ENCODE measurements around the gene SLC38A10. TPM values are rescaled to one million over a fixed set of nuclear protein-coding genes. Genes with fewer than 3 reads are reported as not detected.

The SLC38A10 gene
- total and polyA plus RNA-seq, 12 donors, result 27.8 to 56.2 (median 38.4) TPM

DNA sequence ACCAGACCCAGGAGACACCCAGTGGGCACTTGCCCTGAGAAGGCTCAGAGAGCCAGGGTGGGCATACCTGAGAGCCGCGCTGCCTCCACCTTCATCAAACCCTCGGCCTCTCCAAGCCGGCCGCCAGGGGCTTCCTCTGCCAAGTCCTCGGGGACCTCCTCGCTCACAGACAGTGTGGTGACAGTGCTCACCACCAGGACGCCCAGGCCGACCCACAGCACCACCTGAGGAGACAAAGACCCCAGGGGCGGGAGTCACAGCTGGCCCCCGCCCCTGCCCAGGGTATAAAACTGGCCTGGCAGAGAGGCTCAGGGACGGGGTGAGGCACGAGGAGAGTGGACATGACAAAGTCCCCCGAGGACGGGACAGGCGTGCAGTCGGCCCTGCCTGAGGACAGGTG lies 34.9 kb downstream of the SLC38A10 start:
- H3K4me1 ChIP-seq, result peaks cover 3 to 17% (median 5%) of the 10 kb centered on the region in 9 donors
- no peak overlapping the region for H3K4me3 ChIP-seq
- TF ChIP-seq, protein P1, sequence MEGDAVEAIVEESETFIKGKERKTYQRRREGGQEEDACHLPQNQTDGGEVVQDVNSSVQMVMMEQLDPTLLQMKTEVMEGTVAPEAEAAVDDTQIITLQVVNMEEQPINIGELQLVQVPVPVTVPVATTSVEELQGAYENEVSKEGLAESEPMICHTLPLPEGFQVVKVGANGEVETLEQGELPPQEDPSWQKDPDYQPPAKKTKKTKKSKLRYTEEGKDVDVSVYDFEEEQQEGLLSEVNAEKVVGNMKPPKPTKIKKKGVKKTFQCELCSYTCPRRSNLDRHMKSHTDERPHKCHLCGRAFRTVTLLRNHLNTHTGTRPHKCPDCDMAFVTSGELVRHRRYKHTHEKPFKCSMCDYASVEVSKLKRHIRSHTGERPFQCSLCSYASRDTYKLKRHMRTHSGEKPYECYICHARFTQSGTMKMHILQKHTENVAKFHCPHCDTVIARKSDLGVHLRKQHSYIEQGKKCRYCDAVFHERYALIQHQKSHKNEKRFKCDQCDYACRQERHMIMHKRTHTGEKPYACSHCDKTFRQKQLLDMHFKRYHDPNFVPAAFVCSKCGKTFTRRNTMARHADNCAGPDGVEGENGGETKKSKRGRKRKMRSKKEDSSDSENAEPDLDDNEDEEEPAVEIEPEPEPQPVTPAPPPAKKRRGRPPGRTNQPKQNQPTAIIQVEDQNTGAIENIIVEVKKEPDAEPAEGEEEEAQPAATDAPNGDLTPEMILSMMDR (IDR thresholded peaks at IDR 0.05), result no peak
- no peaks in the 10 kb centered on the region for H3K9me3 ChIP-seq
- intact Hi-C loops (cut with DNase I), result no loop called here
- DNase-seq, result no peak
- 92 to 94% methylated on average over 17 of the region's 17 CpGs for WGBS, 2 donors
- H3K36me3 ChIP-seq, result peaks cover 0 to 94% (median 20%) of the 10 kb centered on the region in 9 donors
- H3K27me3 ChIP-seq, result no peaks in the 10 kb centered on the region
- no peak for ATAC-seq
- no peak overlapping the region for H3K27ac ChIP-seq

DNA sequence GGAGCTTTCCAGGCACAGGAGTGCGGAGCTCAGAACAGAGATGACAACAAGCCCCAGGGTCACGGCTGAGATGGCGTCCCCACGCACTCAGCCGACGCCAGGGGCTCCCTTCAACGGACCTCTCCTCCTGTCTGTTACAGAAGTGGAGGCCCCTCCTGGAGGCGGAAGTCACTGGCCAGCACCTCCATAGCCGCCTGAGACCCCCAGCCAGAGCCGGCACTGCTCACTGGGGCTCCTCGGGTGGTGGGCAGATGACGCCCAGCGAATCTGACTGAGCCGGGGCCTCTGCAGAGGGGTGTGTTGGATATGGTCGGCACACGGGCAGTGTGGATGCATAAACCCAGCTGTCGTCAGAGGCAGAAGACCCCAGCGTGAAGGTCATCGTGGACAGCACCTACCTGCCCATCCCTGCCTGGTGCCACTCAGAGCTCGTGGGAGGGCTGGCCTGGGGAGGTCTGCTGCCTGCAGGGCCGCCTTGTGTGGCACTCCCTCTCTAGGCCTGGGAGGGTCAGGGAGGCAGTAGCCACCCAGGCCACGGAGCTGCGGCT lies 36.0 kb downstream of the SLC38A10 start:
- DNase-seq (no peak), ATAC-seq (no peak)
- Histone ChIP-seq H3K36me3 (peaks cover 0 to 84% (median 20%) of the 10 kb centered on the region in 9 donors), H3K4me3 (no peak overlapping the region), H3K9me3 (no peaks in the 10 kb centered on the region), H3K27ac (no peak overlapping the region), H3K4me1 (peaks cover 4 to 24% (median 13%) of the 10 kb centered on the region in 9 donors), H3K27me3 (no peaks in the 10 kb centered on the region)
- intact Hi-C loops (cut with DNase I), result loop anchor here in 6 of 10 donors (5.0 to 10.0 kb wide), 4 partner anchors 33 to 346 kb away; partner anchors contain the start of gene BAHCC1 (in 1 of the 6)
- 94 to 95% methylated on average over 23 of the region's 23 CpGs for WGBS, 2 donors
- TF ChIP-seq, protein P1 (IDR thresholded peaks at IDR 0.05), result no peak

DNA sequence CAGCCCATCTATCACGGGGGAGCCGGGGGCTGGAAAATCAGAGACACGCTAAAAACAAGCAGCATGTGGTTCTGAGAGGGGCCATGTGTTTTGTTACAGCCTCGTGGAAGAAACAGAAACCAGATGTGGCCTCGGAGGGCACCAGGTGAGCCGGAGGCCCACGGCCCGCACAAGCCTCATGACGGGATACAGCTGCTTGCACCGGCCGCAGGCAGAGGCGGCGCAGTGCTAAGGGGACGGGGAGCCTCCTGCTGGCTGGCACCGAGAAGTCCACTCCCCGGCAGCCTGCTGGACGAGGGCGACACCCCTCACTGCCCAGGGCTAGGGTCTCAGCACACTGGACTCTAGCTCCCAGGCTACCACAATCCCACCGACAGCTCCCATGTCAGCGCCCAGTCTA lies 36.8 kb downstream of the SLC38A10 start:
- TF ChIP-seq, protein P1 (IDR thresholded peaks at IDR 0.05), result no peak
- no peak for ATAC-seq
- no peaks in the 10 kb centered on the region for H3K9me3 ChIP-seq
- H3K36me3 ChIP-seq, result peaks cover 0 to 76% (median 16%) of the 10 kb centered on the region in 9 donors
- no peak for DNase-seq
- H3K27ac ChIP-seq, result no peak overlapping the region
- WGBS, 2 donors, result 85 to 89% methylated on average over 19 to 20 of the region's 20 CpGs
- no peak overlapping the region for H3K4me3 ChIP-seq
- peaks cover 4 to 24% (median 13%) of the 10 kb centered on the region in 9 donors for H3K4me1 ChIP-seq
- intact Hi-C loops (cut with DNase I), result loop anchor here in 6 of 10 donors (5.0 to 10.0 kb wide), 4 partner anchors 34 to 347 kb away; partner anchors contain the start of gene BAHCC1 (in 1 of the 6)
- H3K27me3 ChIP-seq, result no peaks in the 10 kb centered on the region

DNA sequence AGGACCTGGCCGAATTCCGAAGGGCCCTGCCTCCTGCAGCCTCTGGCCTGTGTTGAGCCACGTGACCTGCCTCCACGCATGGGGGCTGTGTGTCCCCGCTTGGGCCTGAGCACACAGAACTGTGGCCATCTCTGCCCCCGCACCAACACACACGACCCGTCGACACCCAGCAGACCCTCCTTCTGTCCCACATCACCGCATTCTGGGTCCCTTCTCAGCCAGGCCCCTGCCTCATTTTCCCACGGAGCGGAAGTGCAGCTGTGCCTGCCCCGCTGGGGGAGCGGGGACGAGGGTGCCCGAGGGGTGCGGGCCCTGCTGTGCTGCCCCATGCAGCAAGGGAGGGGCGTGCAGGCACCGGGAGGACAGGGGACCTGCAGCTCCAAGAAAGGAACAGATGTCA lies 37.6 kb downstream of the SLC38A10 start:
- Histone ChIP-seq H3K4me3 (no peak overlapping the region), H3K9me3 (no peaks in the 10 kb centered on the region), H3K4me1 (peaks cover 4 to 24% (median 13%) of the 10 kb centered on the region in 9 donors), H3K36me3 (peaks cover 0 to 75% (median 13%) of the 10 kb centered on the region in 9 donors), H3K27me3 (no peaks in the 10 kb centered on the region), H3K27ac (no peak overlapping the region)
- 97% methylated on average over 19 of the region's 19 CpGs for WGBS, 2 donors
- TF ChIP-seq, protein P1 (IDR thresholded peaks at IDR 0.05), result no peak
- intact Hi-C loops (cut with DNase I), result loop anchor here in 6 of 10 donors (5.0 to 10.0 kb wide), 4 partner anchors 35 to 347 kb away; partner anchors contain the start of gene BAHCC1 (in 1 of the 6)
- DNase-seq (peak in 1 of 2 donors; percentile 8), ATAC-seq (no peak)

Measured in heart right ventricle (tissue), 16 donors.